Peyer's patch (tissue), 4 donors: ENCODE measurements around the gene CARD10.

ENCODE experiments used
- POLR2A ChIP-seq, 2 donors: fragments of 450-650 bp; IDR thresholded peaks; one replicate each; pipeline ENCODE4 v1.5.1; 2017; ENCODE audit warnings: antibody characterized with exemption in 2 of 2, mild to moderate bottlenecking in 2 of 2, moderate library complexity in 2 of 2
- TF ChIP-seq, protein P1 (sequence below), 6 experiments: fragments of 450-650 bp in 4 of 6; fragments of 200-600 bp in 2 of 6; sonication (generic) in 1 of 6; IDR thresholded peaks; one replicate each; pipeline ENCODE4 v1.5.1; 2017 to 2019; ENCODE audit warnings: antibody characterized with exemption in 6 of 6, mild to moderate bottlenecking in 3 of 6, moderate library complexity in 1 of 6

DNA sequence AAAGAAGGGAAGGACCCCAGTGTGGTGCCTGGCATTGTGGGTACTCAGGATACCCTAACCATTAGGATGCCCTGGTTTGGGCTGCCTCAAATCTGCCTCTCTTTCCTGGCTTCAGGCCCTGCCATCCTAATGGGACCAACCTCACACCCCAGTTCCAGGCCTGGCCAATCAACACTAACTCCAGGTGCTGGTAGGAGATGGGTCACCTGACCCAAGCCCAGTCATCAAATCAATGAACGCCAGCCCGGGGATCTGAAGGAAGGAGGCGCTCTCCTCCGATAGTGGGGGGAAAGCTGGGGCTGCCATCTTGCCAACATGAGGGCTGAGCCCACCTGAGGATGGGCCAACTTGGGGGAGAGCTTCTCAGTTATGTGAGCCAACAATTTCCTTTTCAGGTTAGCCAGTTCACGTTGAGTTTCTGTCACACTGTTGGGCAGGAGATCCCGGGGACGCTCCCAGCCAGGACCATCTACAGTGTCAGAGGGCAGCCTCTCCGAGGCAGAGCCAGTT, 45.7 kb downstream of the CARD10 start:
- TF ChIP-seq, protein P1, sequence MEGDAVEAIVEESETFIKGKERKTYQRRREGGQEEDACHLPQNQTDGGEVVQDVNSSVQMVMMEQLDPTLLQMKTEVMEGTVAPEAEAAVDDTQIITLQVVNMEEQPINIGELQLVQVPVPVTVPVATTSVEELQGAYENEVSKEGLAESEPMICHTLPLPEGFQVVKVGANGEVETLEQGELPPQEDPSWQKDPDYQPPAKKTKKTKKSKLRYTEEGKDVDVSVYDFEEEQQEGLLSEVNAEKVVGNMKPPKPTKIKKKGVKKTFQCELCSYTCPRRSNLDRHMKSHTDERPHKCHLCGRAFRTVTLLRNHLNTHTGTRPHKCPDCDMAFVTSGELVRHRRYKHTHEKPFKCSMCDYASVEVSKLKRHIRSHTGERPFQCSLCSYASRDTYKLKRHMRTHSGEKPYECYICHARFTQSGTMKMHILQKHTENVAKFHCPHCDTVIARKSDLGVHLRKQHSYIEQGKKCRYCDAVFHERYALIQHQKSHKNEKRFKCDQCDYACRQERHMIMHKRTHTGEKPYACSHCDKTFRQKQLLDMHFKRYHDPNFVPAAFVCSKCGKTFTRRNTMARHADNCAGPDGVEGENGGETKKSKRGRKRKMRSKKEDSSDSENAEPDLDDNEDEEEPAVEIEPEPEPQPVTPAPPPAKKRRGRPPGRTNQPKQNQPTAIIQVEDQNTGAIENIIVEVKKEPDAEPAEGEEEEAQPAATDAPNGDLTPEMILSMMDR (IDR thresholded peaks at IDR 0.05), result no peak
- no peak for TF ChIP-seq POLR2A (IDR thresholded peaks at IDR 0.05)
